Gastroesophageal sphincter (tissue), 4 donors: ENCODE measurements around the gene ACSS1. TPM values are rescaled to one million over a fixed set of nuclear protein-coding genes. Genes with fewer than 3 reads are reported as not detected.

ENCODE experiments used
- ATAC-seq: fragments of 150-250 bp; one replicate; pipeline ENCODE4 v1.9.1; 2016; ENCODE audit warnings: mild to moderate bottlenecking, moderate library complexity
- H3K27ac ChIP-seq, 4 donors: fragments of 200-600 bp; sonication (generic) in 3 of 4; 1 replicate in 3 of 4; 2 replicates in 1 of 4; pipeline ENCODE4 v1.5.1; 2016 to 2019
- H3K27me3 ChIP-seq: fragments of 200-600 bp; sonication (generic); one replicate; pipeline ENCODE4 v1.5.1; 2019
- H3K36me3 ChIP-seq, 2 donors: fragments of 200-600 bp; sonication (generic); one replicate each; pipeline ENCODE4 v1.5.1; 2019; ENCODE audit warnings: control low read depth in 1 of 2
- H3K4me1 ChIP-seq, 3 donors: fragments of 200-600 bp; sonication (generic); 1 replicate in 2 of 3; 2 replicates in 1 of 3; pipeline ENCODE4 v1.5.1; 2016 to 2019; ENCODE audit warnings: control low read depth in 2 of 3
- H3K4me3 ChIP-seq, 2 donors: fragments of 200-600 bp; sonication (generic); one replicate each; pipeline ENCODE4 v1.5.1; 2019; ENCODE audit warnings: mild to moderate bottlenecking in 1 of 2, moderate library complexity in 1 of 2
- H3K9me3 ChIP-seq, 3 donors: fragments of 200-600 bp; sonication (generic); one replicate each; pipeline ENCODE4 v1.5.1; 2017 to 2019; ENCODE audit warnings: control low read depth in 2 of 3
- CTCF ChIP-seq, 4 experiments: fragments of 200-600 bp in 2 of 4; fragments of 450-650 bp in 2 of 4; sonication (generic) in 1 of 4; IDR thresholded peaks; one replicate each; pipeline ENCODE4 v1.5.1; 2017 to 2019; ENCODE audit warnings: antibody characterized with exemption in 4 of 4, mild to moderate bottlenecking in 2 of 4, moderate library complexity in 2 of 4
- EP300 ChIP-seq: sonication (generic); formaldehyde crosslinking; IDR thresholded peaks from one replicate; pipeline ENCODE4 v1.6.1; 2017; ENCODE audit warnings: antibody characterized with exemption, mild to moderate bottlenecking
- POLR2A ChIP-seq, 2 donors: fragments of 450-650 bp; IDR thresholded peaks; one replicate each; pipeline ENCODE4 v1.6.1; 2017; ENCODE audit warnings: antibody characterized with exemption in 2 of 2, mild to moderate bottlenecking in 2 of 2, moderate library complexity in 1 of 2
- POLR2AphosphoS5 ChIP-seq: sonication (generic); formaldehyde crosslinking; IDR thresholded peaks from one replicate; pipeline ENCODE4 v1.6.1; 2017; ENCODE audit warnings: antibody characterized with exemption
- WGBS, 2 donors: methylation state at CpG; one replicate each; pipeline ENCODE4 v1.1.5; 2018; ENCODE audit warnings: low coverage in 1 of 2; 5-methylcytosine and 5-hydroxymethylcytosine counted together
- total RNA-seq, 4 donors: library from RNA; depleted of rRNA; stranded (reverse); fragments of >200 nt; gene quantifications; one replicate each; pipeline ENCODE4 v1.1.0, GENCODE V29; 2016

ACSS1 gene
- total RNA-seq, 4 donors from 2014 or later: 44.7 to 105 (median 61.6) TPM

- TF ChIP-seq EP300 (no peak), POLR2AphosphoS5 (no peak), POLR2A (IDR thresholded peaks at IDR 0.05) (no peak), CTCF (IDR thresholded peaks at IDR 0.05) (no peak)
- no peak for ATAC-seq
- no peaks in the 10 kb centered on the region for H3K27me3 ChIP-seq
- H3K9me3 ChIP-seq: no peaks in the 10 kb centered on the region
- H3K4me3 ChIP-seq: no peak overlapping the region
- peaks cover 0 to 30% of the 10 kb centered on the region in 2 donors for H3K36me3 ChIP-seq
- 69 to 74% methylated on average over 6 of the region's 6 CpGs for WGBS, 2 donors
- peaks cover 0 to 37% (median 0%) of the 10 kb centered on the region in 3 donors for H3K4me1 ChIP-seq
- no peak overlapping the region for H3K27ac ChIP-seq
These were observed 72.1 kb downstream of the ACSS1 start for GRCh38 chr20:24985802-24986201.

DNA sequence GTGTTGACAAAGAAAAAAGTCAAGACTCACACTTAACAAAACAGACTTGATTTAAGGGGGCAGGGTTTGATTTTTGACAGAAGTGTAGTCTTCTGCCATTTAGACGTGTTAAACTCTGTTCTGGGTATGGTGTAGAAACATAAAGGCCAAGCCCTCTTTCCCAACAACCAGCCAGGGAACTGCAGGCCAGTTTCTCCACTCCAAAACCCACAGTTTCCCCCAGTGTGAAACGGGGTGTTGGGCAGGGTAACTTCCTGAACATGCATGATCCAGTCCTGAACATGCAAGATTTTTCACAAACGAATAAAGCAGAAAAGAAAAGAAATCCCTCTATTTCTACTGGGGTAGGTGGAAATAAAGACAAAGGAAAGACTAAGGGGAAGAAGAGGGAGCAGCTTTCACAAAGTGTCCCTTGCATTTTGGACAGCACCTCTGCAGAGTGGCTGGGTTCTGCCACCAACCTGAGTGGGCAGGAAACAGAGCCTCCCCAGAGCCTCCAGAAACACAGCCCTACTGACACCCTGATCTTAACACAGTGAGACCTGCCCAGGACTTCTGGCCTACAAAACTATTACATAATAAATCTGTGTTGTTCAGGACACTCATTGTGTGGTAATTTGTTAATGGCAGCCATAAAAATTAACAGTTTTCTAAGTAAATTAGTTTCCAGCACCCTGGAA is 72.8 kb downstream of the ACSS1 start:
- Histone ChIP-seq H3K36me3 (peaks cover 0 to 37% of the 10 kb centered on the region in 2 donors), H3K4me1 (peaks cover 0 to 30% (median 0%) of the 10 kb centered on the region in 3 donors), H3K27ac (no peak overlapping the region), H3K27me3 (no peaks in the 10 kb centered on the region), H3K9me3 (no peaks in the 10 kb centered on the region), H3K4me3 (no peak overlapping the region)
- ATAC-seq: no peak
- TF ChIP-seq EP300 (no peak), POLR2A (IDR thresholded peaks at IDR 0.05) (no peak), POLR2AphosphoS5 (no peak), CTCF (IDR thresholded peaks at IDR 0.05) (no peak)
- WGBS, 2 donors: 68 to 100% methylated on average over 1 to 3 of the region's 3 CpGs

DNA sequence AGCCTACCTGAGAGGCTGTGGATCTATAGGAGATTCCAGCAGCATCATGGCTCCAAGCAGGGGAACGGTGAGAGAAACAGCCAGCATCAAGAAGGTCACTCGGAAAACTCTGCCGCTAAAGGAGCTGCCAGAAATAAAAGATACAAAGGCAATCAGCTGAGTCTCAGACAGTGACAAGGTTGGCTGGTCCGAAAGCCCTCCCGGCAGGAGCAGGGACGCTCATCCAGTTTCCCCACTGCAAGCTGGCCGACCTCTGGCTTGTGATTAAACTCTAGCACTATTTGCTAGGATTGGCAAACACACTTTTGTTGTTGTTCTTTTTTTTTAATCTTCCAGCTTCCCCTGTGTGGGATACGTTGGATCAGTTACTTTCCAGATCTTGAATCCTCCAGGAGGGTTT is 74.0 kb downstream of the ACSS1 start:
- 89 to 100% methylated on average over 5 to 7 of the region's 8 CpGs for WGBS, 2 donors
- H3K27me3 ChIP-seq: no peaks in the 10 kb centered on the region
- ATAC-seq: no peak
- peaks cover 0 to 49% of the 10 kb centered on the region in 2 donors for H3K36me3 ChIP-seq
- no peak overlapping the region for H3K4me3 ChIP-seq
- H3K27ac ChIP-seq: no peak overlapping the region
- H3K9me3 ChIP-seq: no peaks in the 10 kb centered on the region
- H3K4me1 ChIP-seq: peaks cover 0 to 26% (median 0%) of the 10 kb centered on the region in 3 donors
- no peak for TF ChIP-seq CTCF (IDR thresholded peaks at IDR 0.05)
- TF ChIP-seq POLR2AphosphoS5: no peak
- TF ChIP-seq EP300: no peak
- TF ChIP-seq POLR2A (IDR thresholded peaks at IDR 0.05): no peak

DNA sequence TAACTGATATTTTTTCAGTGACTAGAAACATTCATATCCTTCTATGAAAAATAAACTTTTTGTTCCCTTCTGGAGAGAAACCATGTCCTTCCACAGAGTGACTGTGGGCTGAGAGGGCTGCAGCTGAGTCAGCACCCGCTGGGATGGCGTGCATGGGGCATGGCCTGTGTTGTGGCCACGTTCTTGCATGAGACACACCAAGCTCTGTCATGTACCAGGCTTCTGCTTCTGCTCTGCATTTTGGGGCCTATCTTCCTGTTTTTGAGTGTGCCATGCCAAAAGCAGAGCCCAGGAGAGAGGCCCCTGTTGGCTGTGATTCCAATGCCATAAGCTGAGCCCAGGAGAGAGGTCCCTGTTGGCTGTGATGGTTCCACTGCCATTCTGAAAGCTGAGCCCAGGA is 76.1 kb downstream of the ACSS1 start:
- no peak for TF ChIP-seq POLR2AphosphoS5
- no peak for TF ChIP-seq CTCF (IDR thresholded peaks at IDR 0.05)
- TF ChIP-seq EP300: no peak
- no peak for TF ChIP-seq POLR2A (IDR thresholded peaks at IDR 0.05)
- ATAC-seq: peak; percentile 66
- 87% methylated on average over 3 of the region's 3 CpGs; no CpG with 5 or more reads in 1 of the 2 donors for WGBS, 2 donors
- no peaks in the 10 kb centered on the region for H3K27me3 ChIP-seq
- H3K9me3 ChIP-seq: no peaks in the 10 kb centered on the region
- no peak overlapping the region for H3K27ac ChIP-seq
- peaks cover 0 to 65% of the 10 kb centered on the region in 2 donors for H3K36me3 ChIP-seq
- H3K4me1 ChIP-seq: peaks cover 0 to 25% (median 0%) of the 10 kb centered on the region in 3 donors
- no peak overlapping the region for H3K4me3 ChIP-seq

DNA sequence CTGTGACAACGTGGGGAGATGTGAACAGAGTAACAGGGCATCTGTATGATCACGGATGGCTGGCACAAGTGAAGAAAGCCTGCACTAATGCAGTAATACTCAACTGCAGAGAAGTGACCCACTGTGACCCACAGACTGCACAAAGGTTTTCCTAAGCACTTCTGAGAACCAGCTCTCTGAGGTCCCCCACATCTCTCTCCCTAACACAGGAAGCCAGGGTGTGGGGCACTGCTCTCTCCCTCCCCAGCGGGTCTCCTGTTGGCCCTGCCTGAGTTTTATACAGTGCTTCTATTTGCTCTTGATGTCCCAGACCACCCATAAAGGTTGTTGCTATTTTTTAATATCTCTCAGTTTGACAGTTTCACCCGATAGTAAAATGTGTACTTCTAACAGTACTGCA is 76.7 kb downstream of the ACSS1 start:
- TF ChIP-seq POLR2A (IDR thresholded peaks at IDR 0.05) (no peak), POLR2AphosphoS5 (no peak), CTCF (IDR thresholded peaks at IDR 0.05) (no peak), EP300 (no peak)
- H3K4me1 ChIP-seq: peaks cover 0 to 25% (median 0%) of the 10 kb centered on the region in 3 donors
- H3K27ac ChIP-seq: no peak overlapping the region
- H3K27me3 ChIP-seq: no peaks in the 10 kb centered on the region
- peaks cover 0 to 70% of the 10 kb centered on the region in 2 donors for H3K36me3 ChIP-seq
- 67 to 75% methylated on average over 2 to 3 of the region's 4 CpGs for WGBS, 2 donors
- ATAC-seq: no peak
- H3K9me3 ChIP-seq: no peaks in the 10 kb centered on the region
- no peak overlapping the region for H3K4me3 ChIP-seq
